ENCODE data around the gene WDR33.
"Not testable (repeated sequence)": the region's sequence is repeated elsewhere in the genome, so short reads cannot be mapped to it uniquely, and the experiment has no call there.

- not testable (repeated sequence) for TF ChIP-seq CTCF (conservative IDR thresholded peaks at IDR 0.05); ZFX (IDR thresholded peaks at IDR 0.05)
Observed at GRCh38 chr2:127826708-127827107, 15.7 kb upstream of the WDR33 start.
